HG02870 (cell line): ENCODE data around the gene DECR2.

ENCODE experiments used
- ATAC-seq: cut with Tn5 transposase; IDR thresholded peaks from one replicate; pipeline ENCODE4 v1.9.1; 2021; ENCODE audit warnings: mild to moderate bottlenecking, moderate library complexity; ENCODE audit not compliant: unreplicated experiment

Gene DECR2

DNA sequence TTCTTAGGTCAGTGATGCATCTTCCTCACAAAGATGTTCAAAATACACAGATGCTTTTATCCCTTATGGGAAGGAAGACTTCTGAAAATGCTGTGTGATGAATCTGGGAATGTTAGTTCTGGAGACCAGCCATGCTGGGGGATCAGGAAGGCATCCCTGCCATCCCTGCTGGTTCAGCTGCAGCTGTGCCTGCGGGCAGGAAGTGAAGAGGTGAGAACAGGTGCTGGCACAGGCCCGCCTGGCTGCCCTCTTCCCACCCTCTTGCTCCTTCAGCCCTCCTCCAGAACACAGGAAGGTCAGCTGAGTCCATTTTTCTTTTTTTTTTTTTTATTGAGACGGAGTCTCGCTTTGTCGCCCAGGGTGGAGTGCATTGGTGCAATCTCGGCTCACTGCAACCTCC is 38.9 kb downstream of the DECR2 start:
- ATAC-seq = no peak

DNA sequence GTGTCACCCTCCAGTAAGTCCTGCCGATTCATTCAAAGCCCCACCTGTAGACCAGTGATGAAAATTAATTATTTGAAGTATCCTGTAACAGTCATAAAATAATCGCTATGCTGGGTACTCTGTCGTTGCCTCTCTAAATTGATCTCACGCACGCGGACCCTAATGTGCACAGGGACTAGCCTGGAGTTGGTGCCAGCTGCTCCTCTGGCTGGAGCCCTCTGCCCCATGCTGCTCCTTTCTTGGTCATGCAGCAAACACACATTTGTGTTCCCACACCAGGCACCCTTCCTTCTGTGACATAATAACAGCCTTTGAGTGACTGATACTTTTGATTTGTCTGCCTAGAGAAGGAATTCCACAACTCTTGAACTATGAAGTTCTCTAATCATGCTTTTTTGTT is 39.8 kb downstream of the DECR2 start:
- ATAC-seq = no peak

DNA sequence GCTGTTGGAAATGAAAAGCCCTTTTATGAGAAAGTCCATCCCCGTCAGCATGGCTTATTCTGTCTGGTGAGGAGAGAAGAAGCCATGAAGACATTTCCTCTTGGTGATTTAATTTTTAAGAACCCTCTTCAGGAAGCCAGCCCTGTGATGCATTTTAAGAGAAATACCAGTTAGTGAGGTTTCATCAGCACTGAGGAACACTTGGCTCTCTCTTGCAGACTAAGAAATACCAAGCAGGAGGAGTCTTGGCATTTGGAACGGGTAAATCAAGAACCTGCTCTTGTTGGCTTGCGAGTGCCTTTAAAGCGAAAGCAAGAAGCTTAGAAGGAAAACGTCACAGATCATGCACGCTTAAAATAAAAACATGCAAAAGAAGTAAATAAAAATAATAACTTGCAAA is 41.3 kb downstream of the DECR2 start:
- ATAC-seq = no peak

DNA sequence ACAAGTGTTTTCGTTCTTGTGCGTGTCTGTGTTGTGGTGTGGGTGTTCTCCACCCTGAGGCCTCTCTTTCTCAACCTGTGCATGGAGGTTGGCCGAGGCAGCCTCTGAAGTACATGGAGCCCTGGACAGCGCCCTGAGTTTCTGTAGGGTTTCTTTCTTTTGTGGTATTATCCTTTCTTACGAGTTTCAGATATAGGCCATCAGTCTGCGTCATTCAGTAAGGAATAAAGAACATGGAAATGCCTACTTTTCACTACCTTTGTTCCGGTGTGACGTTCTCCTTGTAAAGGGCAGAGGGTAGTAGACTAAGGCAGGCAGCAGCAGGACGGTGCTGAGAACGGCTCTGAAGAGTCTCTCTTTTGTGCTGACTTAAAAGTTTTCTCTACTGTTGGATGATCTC is 42.3 kb downstream of the DECR2 start:
- ATAC-seq = no peak

GRCh38 chr16:445566-445965 is 43.9 kb downstream of the DECR2 start:
- no peak for ATAC-seq

- ATAC-seq = no peak
Measured at GRCh38 chr16:450385-450784, 48.7 kb downstream of the DECR2 start.

GRCh38 chr16:450785-451512 is 49.3 kb downstream of the DECR2 start:
- ATAC-seq = no peak

- no peak for ATAC-seq
Measured at GRCh38 chr16:454397-454940, 52.8 kb downstream of the DECR2 start.

DNA sequence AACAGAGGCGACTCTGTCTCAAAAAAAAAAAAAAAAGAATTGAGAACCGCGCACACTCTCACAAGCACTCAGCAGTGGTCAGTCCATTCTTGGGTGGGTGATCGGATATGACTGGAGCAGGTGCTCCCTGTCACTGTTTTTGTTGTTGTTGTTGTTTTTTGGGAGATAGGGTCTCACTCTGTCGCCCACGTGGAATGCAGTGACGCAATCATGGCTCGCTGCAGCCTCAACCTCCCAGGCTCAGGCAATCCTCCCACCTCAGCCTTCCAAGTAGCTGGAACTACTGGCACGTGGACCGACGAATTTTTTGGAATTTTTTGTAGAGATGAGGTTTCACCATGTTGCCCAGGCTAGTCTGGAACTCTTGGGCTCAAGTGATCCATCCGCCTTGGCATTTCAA is 53.8 kb downstream of the DECR2 start:
- ATAC-seq = no peak

DNA sequence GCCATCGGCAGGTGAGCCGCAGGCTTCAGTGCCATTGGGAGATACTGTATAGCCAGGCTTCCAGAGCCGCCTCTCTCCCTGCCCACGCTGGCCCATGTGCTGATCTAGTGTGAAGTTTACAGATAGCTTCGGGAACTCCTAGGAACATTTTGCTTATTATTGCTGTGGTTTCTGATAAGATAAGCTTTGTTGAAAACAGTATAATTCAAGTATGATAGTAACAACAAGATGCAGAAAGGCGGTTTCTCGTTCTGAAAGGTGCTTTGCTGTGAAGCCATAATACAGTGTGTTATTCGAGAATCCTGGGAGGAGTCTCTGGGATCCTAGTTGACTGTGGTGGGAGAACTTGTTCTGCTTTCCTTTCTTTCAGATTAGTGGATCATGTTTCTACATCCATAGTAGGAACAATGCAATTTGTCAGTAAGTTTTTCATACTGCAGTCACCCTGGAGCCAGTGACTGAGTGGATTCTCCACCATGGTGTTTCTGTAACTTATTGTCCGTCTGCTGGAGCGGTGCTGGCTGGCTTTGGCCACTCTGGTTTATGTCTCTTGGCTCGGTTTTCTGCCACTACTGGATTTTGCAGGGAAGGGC is 55.3 kb downstream of the DECR2 start:
- ATAC-seq = no peak

- ATAC-seq = no peak
Measured at GRCh38 chr16:457732-458400, 56.2 kb downstream of the DECR2 start.

DNA sequence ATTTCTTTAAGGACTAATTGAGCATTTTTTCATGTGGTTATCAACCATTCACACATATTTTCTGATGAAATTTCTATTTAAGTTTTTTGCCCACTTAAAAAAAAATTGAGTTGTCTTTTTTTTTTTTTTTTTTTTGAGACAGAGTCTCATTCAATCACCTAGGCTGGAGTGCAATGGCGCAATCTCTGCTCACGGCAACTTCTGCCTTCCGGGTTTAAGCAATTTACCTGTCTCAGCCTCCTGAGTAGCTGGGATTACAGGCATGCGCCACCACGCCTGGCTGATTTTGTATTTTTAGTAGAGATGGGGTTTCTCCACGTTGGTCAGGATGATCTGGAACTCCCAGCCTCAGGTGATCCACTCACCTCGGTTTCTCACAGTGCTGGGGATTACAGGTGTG is 58.1 kb downstream of the DECR2 start:
- no peak for ATAC-seq

- ATAC-seq = no peak
Measured at GRCh38 chr16:460787-461186, 59.1 kb downstream of the DECR2 start.
